T-helper 2 cell treated with Interferon-gamma antibody and Interleukin-4, amounts not matched to agents 5 μg/mL and 100 μg/mL, for 36 hours (primary cell): ENCODE measurements around the gene PRPH.
A peak's percentile ranks its signal among the peaks of the same experiment; 100 is the strongest.
"Not testable (repeated sequence)": the region's sequence is repeated elsewhere in the genome, so short reads cannot be mapped to it uniquely, and the experiment has no call there.

Source experiments
- DNase-seq: peaks from one replicate; pipeline ENCODE4 v3.0.0; 2021; ENCODE audit warnings: low spot score
- H3K27ac Mint-ChIP-seq: one replicate; pipeline ENCODE4 v1.8.0; 2021; ENCODE audit warnings: mild to moderate bottlenecking, mixed read lengths
- H3K27me3 Mint-ChIP-seq: one replicate; pipeline ENCODE4 v1.8.0; 2021; ENCODE audit warnings: low read depth, mixed read lengths
- H3K36me3 Mint-ChIP-seq: one replicate; pipeline ENCODE4 v1.8.0; 2021; ENCODE audit warnings: low read depth, mixed read lengths
- H3K4me1 Mint-ChIP-seq: one replicate; pipeline ENCODE4 v1.8.0; 2021; ENCODE audit warnings: low read depth, mixed read lengths
- H3K4me3 Mint-ChIP-seq: one replicate; pipeline ENCODE4 v1.8.0; 2022; ENCODE audit warnings: mild to moderate bottlenecking, moderate library complexity, mixed read lengths
- H3K9me3 Mint-ChIP-seq: one replicate; pipeline ENCODE4 v1.8.0; 2021; ENCODE audit warnings: mixed read lengths

The PRPH gene

DNA sequence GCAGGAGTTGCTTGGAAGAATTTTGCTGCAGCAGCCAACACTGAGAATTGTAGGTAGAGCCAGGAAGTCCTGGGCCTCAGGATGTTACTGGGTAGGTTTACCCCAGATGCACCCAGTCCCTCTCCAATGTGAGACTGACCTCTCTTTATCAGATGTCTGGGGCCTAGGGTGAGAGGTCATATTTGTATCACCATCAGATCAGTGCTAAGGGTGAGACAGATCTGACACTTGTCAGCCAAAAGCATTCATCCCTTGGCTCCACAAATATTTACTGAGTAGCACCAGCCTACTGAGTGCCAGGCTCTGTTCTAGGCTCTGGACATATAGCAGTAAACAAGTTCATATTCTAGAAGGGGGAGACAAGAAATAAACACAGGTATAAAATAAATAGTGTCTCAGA lies 32.4 kb downstream of the PRPH start:
- H3K4me1 Mint-ChIP-seq, result peaks cover 14% of the 10 kb centered on the region
- no peak overlapping the region for H3K27ac Mint-ChIP-seq
- H3K9me3 Mint-ChIP-seq, result no peaks in the 10 kb centered on the region
- H3K36me3 Mint-ChIP-seq, result peaks cover 57% of the 10 kb centered on the region
- H3K27me3 Mint-ChIP-seq, result peaks cover 7% of the 10 kb centered on the region
- H3K4me3 Mint-ChIP-seq, result no peak overlapping the region
- DNase-seq, result no peak

DNA sequence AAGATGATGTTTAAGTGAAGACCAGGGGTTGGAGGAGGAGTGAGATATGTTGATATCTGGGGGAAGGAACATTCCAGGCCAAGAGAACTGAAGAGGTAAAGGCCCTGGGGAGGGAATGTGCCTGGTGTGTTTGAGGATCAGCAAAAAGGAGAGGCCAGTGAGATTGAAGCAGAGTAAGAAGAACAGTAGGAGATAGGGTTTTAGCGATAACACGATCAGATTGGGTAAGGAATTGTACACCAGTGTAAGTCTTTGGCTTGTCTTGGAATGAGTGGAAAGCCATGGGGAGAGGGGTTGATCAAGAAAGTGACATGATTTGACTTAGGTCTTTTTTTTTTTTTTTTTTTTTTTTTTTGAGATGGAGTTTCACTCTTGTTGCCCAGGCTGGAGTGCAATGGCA lies 32.9 kb downstream of the PRPH start:
- Mint-ChIP-seq H3K27me3 (peaks cover 11% of the 10 kb centered on the region), H3K4me3 (no peak overlapping the region), H3K9me3 (no peaks in the 10 kb centered on the region), H3K4me1 (peaks cover 13% of the 10 kb centered on the region), H3K27ac (no peak overlapping the region), H3K36me3 (peaks cover 57% of the 10 kb centered on the region)
- DNase-seq, result no peak

DNA sequence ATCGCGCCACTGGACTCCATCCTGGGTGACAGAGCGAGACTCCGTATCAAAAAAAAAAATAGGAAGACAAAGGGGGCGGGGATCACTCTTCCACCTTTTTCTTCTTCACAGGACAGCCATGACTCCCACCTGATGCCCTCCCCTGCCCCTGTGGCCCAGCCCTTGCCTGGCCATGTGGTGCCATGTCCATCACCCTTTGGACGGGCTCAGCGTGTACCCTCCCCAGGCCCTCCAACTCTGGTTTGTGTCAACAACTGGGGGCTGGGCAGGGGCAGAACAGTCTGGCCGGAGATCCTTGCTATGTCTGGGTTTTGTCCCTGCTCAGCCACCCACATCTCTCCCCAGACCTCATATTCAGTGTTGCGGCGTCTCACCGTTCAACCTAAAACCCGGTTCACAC lies 33.9 kb downstream of the PRPH start:
- Mint-ChIP-seq H3K4me3 (no peak overlapping the region), H3K36me3 (peaks cover 49% of the 10 kb centered on the region), H3K27ac (no peak overlapping the region), H3K4me1 (peaks cover 12% of the 10 kb centered on the region), H3K27me3 (peaks cover 16% of the 10 kb centered on the region), H3K9me3 (no peaks in the 10 kb centered on the region)
- DNase-seq, result no peak

DNA sequence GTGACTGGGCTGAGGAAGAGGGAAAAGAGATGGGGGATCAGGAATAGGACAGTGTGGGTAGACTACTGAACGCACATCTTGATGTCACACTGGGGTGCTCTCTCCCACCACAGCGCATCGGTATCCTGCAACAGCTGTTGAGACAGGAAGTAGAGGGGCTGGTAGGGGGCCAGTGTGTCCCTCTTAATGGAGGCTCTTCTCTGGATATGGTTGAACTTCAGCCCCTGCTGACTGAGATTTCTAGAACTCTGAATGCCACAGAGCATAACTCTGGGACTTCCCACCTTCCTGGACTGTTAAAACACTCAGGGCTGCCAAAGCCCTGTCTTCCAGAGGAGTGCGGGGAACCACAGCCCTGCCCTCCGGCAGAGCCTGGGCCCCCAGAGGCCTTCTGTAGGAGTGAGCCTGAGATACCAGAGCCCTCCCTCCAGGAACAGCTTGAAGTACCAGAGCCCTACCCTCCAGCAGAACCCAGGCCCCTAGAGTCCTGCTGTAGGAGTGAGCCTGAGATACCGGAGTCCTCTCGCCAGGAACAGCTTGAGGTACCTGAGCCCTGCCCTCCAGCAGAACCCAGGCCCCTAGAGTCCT lies 35.2 kb downstream of the PRPH start:
- H3K27me3 Mint-ChIP-seq, result peaks cover 27% of the 10 kb centered on the region
- no peaks in the 10 kb centered on the region for H3K9me3 Mint-ChIP-seq
- peaks cover 7% of the 10 kb centered on the region for H3K4me1 Mint-ChIP-seq
- H3K36me3 Mint-ChIP-seq, result peaks cover 46% of the 10 kb centered on the region
- no peak overlapping the region for H3K4me3 Mint-ChIP-seq
- DNase-seq, result no peak
- no peak overlapping the region for H3K27ac Mint-ChIP-seq

DNA sequence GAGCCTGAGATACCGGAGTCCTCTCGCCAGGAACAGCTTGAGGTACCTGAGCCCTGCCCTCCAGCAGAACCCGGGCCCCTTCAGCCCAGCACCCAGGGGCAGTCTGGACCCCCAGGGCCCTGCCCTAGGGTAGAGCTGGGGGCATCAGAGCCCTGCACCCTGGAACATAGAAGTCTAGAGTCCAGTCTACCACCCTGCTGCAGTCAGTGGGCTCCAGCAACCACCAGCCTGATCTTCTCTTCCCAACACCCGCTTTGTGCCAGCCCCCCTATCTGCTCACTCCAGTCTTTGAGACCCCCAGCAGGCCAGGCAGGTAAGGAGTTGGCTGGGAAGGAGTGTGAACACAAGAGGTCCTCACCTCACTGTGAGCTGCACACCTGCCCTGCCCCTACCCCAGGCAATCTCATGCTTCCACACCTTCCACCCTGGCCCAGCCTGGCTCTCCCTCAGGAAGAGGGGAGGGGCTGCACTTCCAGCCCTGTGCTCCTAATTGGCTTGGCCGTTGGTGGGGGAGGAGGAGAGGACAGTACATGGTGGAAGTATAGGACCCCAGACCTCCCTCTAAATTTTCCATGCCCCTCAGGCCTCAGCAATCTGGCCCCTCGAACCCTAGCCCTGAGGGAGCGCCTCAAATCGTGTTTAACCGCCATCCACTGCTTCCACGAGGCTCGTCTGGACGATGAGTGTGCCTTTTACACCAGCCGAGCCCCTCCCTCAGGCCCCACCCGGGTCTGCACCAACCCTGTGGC lies 35.9 kb downstream of the PRPH start:
- H3K4me3 Mint-ChIP-seq, result no peak overlapping the region
- DNase-seq, result no peak
- peaks cover 11% of the 10 kb centered on the region for H3K4me1 Mint-ChIP-seq
- peaks cover 43% of the 10 kb centered on the region for H3K36me3 Mint-ChIP-seq
- H3K27me3 Mint-ChIP-seq, result peaks cover 34% of the 10 kb centered on the region
- no peak overlapping the region for H3K27ac Mint-ChIP-seq
- no peaks in the 10 kb centered on the region for H3K9me3 Mint-ChIP-seq

DNA sequence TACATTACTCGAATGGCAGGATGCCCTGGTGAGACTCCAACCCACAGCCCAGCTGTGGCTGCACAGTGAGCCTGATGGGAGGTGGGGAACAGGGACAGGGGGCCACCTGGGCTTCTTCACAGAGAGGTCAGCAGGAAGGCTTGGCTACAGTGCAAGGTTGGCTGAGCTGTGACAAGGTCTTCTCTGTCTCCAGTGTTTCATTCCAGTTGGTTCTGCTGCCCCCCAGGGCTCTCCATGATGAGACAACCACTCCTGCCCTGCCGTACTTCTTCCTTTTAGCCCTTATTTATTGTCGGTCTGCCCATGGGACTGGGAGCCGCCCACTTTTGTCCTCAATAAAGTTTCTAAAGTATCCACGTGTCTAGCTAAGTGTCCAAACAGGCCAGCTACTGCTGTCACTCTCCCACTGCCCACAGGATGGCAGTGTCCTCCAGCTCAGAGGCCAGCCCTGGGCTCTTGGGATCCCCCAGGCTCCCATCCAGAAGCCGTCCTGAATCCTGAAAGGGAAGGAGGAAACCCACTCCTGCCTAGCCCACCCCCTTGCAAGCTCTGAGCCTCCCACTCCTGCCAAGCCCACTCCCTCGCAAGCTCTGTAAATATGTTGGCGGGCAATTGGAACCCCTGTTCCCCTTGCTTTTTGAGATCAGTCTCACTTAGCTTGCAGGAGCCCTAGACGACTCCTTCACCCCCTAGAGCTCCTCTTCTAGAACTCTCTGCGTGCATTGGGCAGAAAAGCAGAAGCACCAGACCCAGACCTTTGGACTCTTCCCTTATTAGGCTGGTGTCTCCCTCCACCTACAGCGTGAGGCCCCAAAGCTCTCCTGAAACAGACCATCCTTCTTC lies 36.7 kb downstream of the PRPH start:
- no peak for DNase-seq

DNA sequence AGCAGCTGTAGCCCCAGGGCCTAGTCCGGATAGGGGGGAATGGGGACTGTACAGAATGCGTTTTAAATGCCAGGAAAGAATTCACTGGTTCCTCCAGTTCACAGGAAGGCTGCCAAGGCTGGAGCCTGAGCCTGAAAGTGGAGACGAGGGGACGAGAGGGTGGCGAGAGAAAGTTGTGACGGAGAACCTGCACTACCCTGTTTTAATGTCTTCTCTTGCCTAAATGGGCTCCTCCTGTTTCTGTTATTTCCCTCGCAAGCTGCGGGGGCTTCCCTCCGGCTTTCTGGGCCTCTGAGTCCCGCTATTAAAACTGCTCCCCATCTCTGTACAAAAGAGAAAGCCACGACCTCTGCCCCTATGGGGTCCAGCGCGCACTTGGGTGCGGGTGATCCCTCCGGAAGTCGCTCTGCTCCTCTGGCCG lies 37.5 kb downstream of the PRPH start:
- Mint-ChIP-seq H3K27ac (no peak overlapping the region), H3K4me3 (no peak overlapping the region), H3K36me3 (peaks cover 30% of the 10 kb centered on the region), H3K27me3 (peaks cover 44% of the 10 kb centered on the region), H3K9me3 (no peaks in the 10 kb centered on the region), H3K4me1 (peaks cover 12% of the 10 kb centered on the region)
- no peak for DNase-seq

More for the DNA sequence above, 36.7 kb downstream of the PRPH start:
- H3K27ac Mint-ChIP-seq, result no peak overlapping the region
- peaks cover 36% of the 10 kb centered on the region for H3K27me3 Mint-ChIP-seq
- H3K9me3 Mint-ChIP-seq, result no peaks in the 10 kb centered on the region
- H3K4me3 Mint-ChIP-seq, result no peak overlapping the region
- H3K4me1 Mint-ChIP-seq, result peaks cover 6% of the 10 kb centered on the region
- peaks cover 37% of the 10 kb centered on the region for H3K36me3 Mint-ChIP-seq

DNA sequence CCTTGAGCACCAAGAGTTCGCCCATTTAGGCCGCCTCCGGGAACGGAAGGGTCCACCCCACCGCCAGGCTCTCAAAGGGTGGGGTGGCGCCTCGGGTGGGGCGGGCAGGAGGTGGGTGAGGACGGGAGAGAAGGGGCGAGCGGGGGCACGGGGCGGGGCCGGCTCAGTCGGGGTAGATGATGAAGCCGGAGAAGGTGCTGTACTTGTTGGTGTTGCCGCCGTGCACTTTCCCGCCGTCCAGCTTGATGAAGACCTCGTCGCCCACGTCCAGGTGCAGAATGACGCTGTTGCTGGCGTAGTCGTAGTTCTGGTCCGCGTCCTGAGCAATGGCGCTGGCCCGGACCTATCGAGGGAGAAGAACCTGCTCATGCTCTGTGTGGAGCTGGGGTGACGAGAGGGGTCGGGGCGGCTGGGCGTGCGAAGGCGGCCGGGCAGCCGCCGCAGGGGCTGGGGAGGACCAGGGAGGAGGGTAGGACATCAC lies 38.0 kb downstream of the PRPH start:
- peaks cover 26% of the 10 kb centered on the region for H3K36me3 Mint-ChIP-seq
- H3K4me3 Mint-ChIP-seq, result peak overlapping the region; percentile 14
- H3K27ac Mint-ChIP-seq, result no peak overlapping the region
- H3K9me3 Mint-ChIP-seq, result no peaks in the 10 kb centered on the region
- DNase-seq, result no peak
- H3K27me3 Mint-ChIP-seq, result peaks cover 49% of the 10 kb centered on the region
- H3K4me1 Mint-ChIP-seq, result peaks cover 15% of the 10 kb centered on the region

DNA sequence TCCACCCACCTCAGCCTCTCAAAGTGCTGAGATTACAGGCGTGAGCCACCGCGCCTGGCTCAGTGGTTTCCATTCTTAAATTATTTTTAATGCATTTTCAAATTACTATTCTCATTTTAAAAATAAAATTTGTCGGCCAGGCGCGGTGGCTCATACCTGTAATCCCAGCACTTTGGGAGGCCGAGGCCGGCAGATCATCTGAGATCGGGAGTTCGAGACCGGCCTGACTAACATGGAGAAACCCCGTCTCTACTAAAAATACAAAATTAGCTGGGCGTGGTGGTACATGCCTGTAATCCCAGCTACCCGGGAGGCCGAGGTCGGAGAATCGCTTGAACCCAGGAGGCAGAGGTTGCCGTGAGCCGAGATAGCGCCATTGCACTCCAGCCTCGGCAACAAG lies 38.8 kb downstream of the PRPH start:
- H3K27me3 Mint-ChIP-seq, result peaks cover 57% of the 10 kb centered on the region
- H3K36me3 Mint-ChIP-seq, result peaks cover 25% of the 10 kb centered on the region
- not testable (repeated sequence) for H3K27ac Mint-ChIP-seq, DNase-seq, H3K9me3 Mint-ChIP-seq, H3K4me3 Mint-ChIP-seq
- H3K4me1 Mint-ChIP-seq, result peaks cover 15% of the 10 kb centered on the region

DNA sequence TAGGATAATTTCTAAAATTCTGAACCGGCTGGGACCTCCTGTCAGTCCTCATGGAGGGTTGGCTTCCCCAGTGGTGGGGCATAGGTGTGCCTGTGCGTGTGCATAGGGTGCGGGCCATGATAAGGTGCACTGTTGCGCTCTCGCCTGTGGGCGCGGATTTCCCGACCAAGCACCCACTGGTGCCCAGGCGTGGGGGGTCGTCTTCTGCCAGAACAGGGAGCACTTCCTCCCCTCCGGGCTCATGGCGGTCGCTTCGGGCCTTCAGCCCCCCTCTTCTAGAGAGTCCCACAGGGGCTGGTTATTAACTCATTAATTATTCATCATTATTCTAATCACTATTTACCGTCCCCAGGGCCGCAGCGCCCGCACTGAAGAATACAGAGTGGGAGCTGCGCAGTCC lies 39.3 kb downstream of the PRPH start:
- Mint-ChIP-seq H3K4me3 (no peak overlapping the region), H3K4me1 (peaks cover 15% of the 10 kb centered on the region), H3K27me3 (peaks cover 62% of the 10 kb centered on the region), H3K9me3 (no peaks in the 10 kb centered on the region), H3K36me3 (peaks cover 21% of the 10 kb centered on the region), H3K27ac (no peak overlapping the region)
- DNase-seq, result no peak

DNA sequence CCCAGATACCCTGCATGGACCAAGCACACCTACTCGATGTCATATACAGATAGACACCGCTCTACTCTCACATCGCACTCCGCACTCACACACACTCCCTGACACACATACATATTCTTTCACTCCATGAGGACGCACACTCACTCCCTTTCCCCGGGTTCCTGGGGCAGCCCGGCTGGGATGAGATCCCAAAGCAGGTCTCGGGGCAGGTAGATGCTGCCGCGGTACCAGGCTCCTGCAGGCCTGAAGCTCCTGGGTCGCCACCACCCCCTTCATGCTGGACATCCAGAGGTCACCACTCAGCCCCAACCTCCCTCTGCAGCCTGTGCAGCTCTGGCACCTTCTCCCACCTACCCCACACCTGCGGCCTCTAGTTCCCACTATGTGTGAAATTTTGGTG lies 39.7 kb downstream of the PRPH start:
- Mint-ChIP-seq H3K9me3 (no peaks in the 10 kb centered on the region), H3K27ac (no peak overlapping the region), H3K4me3 (no peak overlapping the region), H3K4me1 (peaks cover 15% of the 10 kb centered on the region), H3K36me3 (peaks cover 19% of the 10 kb centered on the region), H3K27me3 (peaks cover 66% of the 10 kb centered on the region)
- DNase-seq, result no peak

DNA sequence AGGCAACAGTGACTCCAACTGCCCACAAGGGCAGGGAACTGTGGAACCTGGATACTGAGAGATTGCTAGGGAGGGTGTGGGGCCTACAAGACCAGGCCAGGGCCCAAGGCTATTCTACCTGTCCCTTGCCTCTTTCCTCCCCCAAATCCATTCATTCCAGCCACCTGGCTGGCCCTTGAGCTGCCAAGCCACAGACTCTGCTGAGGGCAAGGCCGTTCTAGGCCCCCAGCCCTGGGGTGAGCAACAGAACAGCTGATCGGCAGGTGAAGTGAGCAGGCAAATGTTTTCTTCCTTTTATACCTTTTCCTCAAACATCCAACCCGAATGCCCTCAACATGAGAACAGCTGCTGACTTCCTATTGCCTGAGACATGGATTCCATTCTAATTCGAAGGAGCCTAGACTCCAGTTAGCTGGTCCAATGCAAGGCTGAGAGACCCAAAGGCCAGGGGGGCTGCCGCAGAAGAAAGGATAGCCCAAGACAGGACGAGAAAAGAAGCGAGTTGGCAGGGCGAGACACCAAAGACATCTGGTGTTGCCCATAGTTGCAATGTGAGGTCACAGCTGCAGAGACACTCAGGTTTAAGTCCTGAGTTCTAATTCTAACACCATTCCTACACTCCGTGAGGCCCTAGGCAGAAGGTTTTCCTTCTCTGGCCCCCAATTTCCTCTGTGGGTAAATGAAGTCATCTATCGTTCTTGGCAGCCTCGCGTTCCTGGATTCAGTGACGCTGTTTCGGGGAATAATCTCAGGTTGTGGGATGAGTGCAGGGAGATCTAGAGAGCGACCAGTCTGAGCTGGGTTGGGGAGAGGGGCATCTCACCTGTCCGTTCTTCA lies 40.4 kb downstream of the PRPH start:
- Mint-ChIP-seq H3K4me3 (peak overlapping the region; percentile 34), H3K27ac (no peak overlapping the region), H3K27me3 (peaks cover 73% of the 10 kb centered on the region), H3K4me1 (peaks cover 15% of the 10 kb centered on the region), H3K9me3 (no peaks in the 10 kb centered on the region), H3K36me3 (peaks cover 15% of the 10 kb centered on the region)
- DNase-seq, result no peak

DNA sequence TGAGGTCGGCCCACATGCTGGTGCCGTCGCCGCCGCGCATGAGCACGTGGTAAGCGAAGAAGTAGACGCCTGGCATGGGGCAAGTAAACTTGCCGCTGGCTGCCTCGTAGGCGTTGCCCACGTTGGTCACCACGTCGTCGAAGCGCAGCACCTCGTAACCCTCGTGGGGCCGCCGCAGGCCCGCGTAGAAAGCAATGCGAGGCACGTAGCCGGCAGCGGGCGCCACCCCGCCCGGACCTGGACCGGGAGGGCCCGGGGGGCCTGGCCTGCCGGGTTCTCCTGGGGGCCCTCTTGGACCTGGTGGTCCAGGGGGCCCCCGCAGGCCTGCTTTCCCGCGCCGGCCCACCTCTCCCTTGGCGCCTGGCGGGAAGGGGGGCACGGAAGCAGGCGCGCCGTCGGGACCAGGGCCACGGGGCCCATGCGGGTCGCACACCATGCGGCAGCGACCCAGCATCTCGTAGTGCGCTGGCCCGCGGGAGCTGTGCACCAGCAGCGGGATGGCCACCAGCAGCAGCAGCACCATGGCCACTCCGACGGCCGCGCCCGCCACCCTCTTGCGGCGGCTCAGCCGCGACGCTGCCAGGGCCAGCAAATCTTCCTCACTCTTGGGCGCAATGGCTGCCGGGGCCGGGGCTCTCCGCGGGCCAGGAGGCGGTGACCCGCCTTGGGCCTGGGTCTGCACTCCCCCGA lies 41.2 kb downstream of the PRPH start:
- peaks cover 81% of the 10 kb centered on the region for H3K27me3 Mint-ChIP-seq
- DNase-seq, result no peak

More for the DNA sequence above, 41.2 kb downstream of the PRPH start:
- Mint-ChIP-seq H3K4me3 (no peak overlapping the region), H3K36me3 (peaks cover 9% of the 10 kb centered on the region), H3K9me3 (no peaks in the 10 kb centered on the region), H3K27ac (no peak overlapping the region), H3K4me1 (peaks cover 15% of the 10 kb centered on the region)
